Stimulated activated CD8-positive, alpha-beta memory T cell treated with anti-CD3 and anti-CD28 coated beads, Interleukin-7, amount 100 ng/mL, for 1 hour (primary cell): ENCODE results near the gene SEZ6.

Source experiments
- DNase-seq, 2 donors: peaks; one replicate each; pipeline ENCODE4 v3.0.0-alpha.2; 2020; ENCODE audit warnings: low read depth in 2 of 2

The SEZ6 gene

DNA sequence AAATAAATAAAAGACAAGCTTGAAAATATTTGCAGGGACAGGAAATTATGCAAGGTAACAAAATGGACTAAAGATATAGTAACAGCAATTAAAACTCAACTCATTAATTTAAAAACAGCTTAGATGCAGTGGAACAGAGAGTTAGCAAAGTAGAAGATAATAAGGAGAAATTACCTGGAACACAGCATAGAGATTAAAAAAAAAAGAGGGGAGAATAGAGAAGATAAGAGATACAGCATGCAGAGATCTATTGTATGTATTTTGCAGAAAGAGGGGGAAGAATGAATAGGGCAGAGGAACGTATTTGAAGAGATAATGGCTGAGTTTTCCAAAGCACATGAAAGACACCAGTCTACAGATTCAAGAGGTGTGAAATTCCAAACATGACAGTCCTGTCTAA is 28.7 kb upstream of the SEZ6 start:
- no peak for DNase-seq

DNA sequence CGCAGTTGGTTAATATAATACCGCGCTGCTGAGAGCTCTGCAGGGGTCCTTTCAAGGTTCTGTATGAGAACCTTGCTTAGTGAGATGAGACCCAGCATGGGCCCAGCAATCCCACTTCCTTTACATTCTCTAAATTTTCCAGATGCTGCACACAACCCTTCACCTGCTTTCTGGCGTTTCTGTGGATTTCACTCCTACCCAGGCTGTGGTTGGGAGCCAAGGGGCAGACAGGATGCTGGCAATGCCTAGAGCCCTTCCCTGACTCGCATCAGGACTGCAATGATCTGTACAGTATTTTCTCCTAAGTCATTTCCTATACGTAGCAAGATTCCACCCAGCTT is 27.0 kb upstream of the SEZ6 start:
- DNase-seq = no peak

DNA sequence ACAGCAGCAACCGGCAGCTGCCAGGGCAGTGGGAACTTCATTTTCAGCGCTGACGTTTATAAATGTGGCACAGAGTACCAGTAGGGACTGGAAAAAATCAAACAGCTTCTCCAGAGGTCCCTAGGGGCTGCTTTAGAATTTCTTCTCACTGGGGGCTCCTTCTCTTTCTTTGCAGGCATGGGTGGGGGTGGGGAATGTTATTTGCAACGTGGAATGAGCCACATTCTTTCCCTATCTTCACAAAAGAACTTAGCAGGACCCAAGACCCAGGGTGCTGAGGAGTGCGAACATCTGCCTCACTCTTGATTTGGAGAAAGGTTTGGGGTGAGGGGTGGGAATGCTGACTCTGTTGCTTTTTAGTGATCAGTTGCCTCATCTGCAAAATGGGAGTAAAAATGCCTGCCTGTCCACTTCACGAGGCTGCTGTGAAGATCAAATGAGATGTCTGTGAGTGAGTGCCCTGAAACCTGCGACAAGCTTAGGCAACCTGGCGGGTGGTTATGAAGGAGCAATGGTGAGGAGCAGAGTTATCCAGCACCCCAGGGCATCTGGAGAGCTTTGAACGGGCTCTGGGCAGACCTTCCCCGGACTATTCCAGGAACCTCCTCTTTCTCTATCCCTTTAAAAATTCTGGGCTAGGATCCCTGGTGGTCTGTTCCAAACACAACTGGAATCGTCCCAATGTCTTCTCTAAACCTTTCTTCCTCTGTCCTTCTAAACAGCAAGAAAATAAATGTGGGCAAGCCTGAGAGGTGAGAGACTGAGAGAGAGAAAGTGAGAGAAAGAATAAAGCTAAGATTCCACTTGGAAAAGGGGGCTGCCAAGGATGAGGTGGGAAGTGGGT is 26.4 kb upstream of the SEZ6 start:
- no peak for DNase-seq

DNA sequence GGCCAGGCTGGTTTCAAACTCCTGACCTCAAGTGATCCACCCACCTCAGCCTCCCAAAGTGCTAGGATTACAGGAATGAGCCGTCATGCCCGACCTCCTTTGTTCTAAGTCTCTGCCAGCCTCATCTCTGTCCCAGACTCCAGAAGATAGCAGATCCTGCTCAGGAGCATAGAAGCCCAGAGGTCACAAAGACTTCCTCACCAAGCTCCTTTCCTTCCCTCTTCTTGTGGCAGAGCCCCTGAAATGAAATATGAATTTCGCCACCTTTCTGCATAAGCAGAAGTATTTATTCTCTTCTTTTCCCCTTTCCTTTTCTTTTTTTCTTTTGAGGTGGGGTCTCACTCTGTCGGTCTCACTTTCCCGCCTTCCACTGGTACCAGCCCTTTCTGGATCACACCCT is 25.7 kb upstream of the SEZ6 start:
- no peak for DNase-seq

DNA sequence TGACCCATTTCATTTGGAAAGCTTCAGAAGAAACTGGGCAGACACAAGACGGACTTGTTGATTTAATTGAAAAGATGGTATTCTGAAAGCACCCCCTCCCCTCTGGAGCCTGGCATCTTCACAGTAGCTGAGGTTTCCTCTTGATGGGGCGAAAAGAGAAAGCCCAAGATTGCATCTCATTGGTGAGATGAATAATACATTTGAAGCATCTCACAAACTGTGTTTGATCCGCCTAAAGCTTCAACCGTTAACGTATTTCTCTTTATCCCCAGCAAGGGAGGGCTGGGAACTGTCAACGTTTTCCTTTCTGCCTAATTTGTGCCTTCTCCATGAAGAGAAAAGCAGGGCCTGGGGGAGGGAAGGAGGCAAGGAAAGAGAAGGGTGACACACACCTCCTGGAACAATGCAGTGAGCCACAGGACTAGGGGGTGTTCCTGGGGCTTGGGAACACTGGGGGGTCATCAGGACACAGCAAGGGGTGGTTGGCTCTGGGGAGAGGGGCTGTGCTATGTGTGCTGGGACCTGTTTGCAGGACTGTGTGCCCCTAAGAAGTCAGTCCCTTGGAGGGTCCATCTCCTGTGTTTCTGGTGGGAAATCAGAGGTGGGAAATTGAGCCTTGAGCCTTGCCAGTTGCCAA is 18.6 kb upstream of the SEZ6 start:
- DNase-seq = no peak

DNA sequence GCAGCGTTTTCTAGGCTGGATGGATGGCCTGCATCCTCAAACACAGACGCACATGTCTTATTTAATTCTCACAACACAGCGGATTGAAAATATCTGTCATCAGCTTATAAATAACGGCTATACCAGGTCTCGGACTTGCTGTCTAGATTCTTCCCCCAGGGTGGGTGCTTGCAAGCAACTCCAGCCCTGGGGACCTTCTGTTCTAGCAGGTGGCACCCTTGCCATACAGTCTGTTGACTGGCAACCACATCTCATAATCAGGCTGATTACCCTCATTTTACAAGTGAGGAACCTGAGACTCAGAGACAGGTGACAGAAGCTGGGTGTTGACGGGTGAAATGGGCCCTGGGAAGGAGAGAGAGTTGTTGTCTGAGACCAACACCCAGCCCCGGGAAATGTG is 16.2 kb upstream of the SEZ6 start:
- DNase-seq = no peak

DNA sequence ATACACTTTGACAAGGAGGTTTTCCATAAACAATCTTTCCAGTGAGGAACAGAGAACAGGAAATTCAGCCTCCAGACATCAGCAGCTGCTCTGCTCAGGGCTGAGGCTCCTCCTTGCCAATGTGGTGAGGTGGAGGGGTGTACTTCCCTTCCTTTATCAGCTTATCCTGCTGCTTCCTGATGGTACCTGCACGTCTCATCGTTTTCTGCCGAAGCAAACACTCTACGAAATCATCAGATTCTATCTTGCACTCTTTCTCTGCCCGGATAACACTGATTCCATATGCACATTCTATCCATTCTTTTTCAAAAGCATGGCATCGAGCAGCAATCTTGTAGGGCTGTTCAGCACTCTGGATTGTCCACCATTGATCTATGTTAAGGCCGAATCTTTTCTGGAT is 15.4 kb upstream of the SEZ6 start:
- no peak for DNase-seq

DNA sequence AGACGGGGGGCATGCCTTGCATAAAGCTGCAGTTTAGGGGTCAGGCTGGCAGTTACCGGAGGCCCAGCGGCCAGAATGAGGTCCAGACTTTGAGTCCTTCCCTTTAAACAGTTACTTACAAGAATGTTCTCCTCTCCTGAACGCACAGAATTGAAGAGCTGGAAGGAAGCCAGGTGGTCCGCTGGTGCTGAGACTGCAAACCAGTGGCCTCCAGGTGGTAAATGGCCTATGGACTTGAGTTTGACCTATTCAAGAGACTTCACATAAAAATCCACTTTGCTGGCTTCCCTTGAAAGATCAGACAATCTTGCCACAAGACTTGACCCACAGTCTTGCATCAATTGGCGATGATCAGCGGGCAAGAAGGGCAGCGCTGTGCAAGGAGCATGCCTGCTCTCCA is 14.7 kb upstream of the SEZ6 start:
- DNase-seq = no peak

DNA sequence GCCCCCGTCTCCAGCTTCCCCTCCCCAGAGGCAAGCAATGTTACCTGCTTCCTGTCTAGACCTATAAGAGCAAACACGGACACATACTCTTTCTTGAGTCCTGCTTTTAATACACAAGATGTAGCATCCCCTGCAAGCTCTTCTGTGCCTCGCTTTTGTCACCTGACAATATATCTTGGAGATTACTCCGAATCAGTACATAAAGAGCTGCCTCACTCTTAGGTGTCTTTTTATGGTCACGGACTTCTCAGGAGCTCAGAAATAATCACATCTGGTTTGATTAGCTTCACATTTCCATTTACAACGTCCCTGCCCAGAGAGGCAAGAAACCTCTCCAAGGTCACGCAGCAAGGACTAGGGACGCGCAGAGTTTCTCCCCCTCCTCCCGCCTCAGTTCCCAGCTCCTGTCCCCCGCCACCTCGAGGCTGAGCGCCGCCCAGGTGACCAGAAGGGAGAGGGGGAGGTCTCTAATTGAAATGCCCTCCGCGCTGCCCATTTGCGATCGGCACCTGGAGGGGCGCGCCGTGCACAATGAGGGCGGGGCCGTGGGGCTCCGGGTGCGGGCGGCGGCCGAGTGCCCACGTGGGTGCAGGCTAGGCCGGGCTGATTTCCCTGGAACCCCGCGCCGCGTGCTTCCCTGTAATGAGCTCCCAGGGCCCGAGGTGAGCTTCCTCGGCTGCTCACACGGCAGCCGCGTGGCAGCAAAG is 13.8 kb upstream of the SEZ6 start:
- no peak for DNase-seq

DNA sequence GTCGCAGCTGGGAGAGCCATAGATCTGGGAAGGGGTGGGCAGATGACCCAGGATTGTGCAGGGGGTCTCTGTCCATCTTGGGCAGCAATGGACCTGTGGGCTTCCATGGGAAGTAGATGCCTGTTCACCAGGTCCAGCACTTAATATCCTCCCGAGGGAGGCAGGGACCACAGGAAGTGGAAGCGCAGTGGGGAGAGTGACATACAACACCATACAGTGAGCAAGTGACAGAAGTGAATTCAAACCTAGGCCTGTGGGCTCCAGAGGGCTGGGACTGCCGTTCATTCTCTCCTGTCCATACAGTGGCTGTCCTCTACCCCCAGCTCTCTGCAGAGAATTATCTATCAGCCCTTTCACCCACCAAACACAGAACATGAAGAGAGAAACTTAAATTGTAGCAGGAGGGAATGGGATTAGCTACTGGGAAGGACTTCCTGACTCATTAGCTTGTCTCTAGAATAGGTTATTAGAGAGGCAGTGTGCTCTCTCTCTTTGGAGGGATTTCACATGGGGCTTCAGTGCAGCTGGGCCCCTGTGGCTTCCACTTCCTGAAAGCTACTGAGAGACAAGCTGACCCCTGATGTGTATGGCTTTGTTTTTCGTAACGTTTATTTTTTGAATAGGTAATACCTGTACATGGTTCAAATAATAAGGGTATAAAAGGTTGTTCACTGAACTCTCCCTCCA is 13.1 kb upstream of the SEZ6 start:
- DNase-seq = no peak

DNA sequence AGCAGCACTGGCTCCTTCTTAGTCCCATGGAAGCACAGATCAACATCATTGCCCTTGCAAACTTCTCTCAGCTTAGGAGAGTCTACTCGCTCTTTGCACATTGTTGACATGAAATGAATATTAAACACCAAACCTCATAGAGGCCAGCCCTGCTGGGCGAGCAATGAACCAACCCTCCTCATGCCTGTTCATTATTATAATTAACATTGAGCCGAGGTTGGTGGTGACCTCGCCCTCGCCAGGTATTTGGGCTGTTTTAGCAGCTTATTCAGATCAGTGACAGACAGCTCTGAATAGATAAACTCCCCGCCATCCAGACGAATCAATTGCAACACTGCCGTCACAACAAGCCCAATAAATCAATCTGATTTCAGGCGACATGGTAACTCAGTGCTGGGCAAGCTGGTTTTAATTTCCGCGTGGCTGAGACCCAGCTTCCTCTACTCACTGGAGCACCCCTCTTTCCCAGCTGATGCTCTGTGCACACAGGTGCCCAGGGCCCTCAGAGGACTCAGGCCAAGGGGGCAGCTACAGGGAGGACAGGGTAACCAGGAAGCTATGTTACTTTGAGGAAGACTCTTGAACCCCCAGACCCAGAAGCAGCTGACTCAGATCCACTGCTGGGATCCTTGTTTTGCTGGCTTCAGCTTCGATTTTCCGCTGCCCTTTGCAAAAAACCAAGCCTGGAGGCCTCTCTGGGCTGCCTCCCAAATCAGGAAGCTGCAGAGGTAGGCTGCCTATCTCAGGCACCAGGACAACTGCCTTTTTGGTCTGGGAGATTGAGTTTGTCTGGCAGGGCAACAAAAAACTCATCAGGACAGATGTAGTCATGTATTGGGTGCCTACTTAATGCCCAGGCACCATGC is 10.7 kb upstream of the SEZ6 start:
- DNase-seq = no peak

DNA sequence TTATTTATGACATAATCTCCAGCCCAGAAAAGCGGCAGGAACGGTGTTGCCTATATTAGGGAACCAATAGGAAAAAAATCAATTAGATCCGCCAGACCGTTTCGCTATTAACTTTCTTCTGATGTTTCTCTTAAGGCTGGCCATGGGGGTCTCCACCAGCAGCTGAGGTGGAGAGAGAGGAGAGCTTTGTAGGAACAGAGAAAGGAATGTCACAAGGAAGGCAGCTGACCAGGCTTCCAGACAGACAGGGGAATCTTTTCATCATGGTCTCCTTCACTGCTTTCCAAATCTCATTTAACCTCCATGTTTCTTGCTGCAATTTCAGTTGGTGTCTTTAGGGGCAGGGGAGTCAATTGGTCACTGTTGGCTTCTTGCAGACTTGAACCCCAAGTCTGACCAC is 8.9 kb upstream of the SEZ6 start:
- DNase-seq = no peak

DNA sequence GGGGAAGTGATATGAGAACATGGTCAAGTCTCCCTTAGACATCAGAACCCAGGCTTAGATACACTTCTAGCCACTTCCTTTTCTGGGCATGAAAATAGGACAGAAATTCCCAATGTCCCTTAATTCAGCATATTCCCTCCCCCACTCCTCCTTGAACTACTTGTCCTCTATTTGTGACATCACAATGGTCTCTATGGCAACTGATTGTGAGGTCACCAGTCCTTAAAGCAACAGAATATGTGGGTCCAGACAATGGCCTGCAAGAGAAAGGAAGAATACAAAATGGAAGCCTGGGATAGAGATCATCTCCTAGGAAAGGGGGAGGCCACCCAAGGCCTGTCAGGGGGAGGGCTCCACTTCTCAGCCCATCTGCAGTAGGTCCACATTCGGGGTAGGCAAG is 6.7 kb upstream of the SEZ6 start:
- DNase-seq = no peak

DNA sequence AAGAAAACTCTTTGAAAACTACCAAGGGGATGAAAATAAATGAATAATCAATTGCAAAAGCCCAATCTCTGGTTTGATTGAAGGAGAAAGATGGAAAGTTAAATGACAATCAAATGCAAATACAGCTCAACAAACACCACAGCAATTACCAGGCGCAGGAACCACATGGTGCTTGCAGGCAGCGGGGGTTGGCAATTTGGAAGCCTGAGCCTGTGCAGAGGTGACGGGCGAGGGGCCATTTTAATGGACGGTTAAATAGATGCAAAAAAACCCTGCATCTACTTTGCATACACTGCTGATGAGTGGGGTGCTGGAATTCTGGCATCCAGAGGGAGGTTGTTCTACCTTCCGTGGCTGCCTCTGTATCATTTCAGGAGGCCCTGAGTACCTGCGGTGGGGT is 4.8 kb upstream of the SEZ6 start:
- DNase-seq = no peak

DNA sequence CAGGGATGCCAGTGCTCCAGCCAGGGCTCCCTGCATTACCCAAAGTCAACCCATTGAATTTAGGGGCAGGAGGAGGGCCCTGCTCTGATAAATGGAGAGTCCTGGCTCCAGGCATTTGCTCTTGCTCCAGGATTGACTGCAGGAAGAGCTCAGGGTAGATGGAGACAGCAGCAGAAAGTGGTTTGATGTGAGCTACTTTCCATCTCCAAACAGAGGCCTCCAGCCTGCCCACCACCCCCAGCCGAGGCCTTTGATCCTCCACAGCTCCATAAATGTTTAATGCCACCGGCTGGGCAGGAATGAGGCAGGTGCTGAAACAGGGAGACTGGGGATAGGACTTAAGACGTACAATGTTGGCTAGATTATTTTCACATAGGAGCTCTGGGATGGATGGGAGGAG is 4.3 kb upstream of the SEZ6 start:
- no peak for DNase-seq

DNA sequence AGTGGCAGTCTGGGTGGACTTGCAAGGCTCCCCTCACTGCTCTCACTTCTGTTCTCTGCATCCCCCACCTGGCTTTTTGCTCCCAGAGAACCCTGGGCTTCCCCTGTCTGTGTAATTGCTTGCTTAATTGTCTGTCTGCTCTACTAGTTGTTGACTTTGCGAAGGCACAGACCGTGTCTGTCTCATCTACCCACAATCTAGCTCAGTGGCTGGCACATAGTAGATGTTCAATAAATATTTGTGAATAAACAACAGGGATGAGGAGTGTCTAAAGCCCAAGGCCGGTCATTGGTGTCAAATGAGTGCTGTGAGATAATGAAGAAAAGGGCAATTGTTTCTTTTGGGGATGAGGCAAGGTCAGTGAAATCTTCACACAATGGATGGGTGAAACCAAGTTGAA is 2.8 kb upstream of the SEZ6 start:
- no peak for DNase-seq

DNA sequence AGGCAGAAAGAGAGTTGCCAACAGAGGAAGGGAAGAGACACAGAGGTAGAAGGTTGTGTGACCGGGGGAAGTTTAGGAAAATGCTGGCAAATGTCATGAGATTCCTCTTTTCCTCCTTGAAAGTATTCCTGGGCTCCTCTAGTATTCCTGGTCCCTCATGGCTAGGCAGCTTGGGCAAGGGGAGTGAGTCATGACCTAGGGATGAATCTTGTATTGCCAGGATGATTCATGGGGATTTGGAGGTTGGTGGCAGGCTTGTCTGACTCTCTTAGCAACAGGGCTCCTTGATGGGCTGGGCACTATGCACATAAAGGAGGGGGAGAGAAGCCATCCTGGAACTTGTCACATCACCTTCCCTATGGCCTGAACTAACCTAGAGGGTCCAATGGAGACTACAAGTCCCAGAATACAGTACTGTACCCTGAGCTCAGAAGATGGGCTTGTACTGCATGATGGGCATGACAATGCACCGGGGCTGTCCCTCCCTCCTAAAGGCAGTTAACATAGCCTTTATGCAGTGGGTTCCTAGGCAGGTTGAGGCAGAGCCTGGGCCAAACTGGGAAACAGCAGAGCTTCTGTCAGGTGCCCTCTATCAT is 2.1 kb upstream of the SEZ6 start:
- no peak for DNase-seq

DNA sequence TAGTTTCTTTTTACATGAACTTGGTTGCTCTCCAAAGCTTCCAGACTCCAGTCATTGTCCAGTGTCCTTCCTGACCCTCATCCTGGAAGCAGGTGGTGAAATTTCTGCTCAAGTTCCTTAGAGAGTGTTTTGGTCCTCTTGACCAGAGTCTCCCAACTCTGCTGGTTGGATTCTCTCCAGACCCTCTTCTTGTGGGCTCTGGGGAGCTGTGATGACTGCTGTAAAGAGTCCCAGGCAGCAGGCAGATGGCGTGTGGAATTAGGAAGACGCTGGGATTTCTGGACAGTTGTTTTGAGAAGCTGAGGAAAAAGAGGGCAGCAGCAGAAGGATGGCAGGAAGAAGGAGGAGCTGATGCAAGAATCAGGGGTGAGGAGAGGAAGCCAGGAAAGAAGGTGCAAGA is 1.6 kb upstream of the SEZ6 start:
- no peak for DNase-seq

DNA sequence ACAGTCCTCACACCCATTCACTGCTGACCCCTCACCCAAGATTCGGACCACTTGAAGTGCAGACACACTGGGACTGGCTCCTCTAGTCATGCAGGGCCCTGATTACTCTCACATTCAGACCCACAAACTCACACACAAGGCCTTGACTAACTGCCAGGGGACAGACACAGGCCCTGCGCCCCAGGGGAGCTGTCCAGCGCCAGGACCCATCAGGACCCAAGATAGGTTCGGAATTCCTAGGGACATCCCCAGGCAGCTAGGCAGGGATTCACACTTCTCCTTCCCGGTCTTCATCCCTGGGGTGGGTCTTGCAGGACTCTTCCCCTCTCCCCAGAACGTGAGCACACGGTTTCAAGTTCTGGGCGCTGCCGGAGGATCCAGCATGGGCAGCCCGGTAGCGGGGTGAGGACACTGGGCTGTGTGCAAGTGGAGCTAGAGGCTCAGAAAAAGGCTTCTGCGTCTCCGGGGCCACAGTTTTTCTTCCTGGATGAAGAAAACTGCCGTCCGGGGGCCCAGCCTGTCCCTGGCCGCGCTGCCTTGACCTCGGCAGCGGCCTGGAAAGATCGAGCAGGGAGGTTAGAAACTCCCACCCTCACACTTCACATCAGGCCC is 1.6 kb downstream of the SEZ6 start:
- DNase-seq = no peak

DNA sequence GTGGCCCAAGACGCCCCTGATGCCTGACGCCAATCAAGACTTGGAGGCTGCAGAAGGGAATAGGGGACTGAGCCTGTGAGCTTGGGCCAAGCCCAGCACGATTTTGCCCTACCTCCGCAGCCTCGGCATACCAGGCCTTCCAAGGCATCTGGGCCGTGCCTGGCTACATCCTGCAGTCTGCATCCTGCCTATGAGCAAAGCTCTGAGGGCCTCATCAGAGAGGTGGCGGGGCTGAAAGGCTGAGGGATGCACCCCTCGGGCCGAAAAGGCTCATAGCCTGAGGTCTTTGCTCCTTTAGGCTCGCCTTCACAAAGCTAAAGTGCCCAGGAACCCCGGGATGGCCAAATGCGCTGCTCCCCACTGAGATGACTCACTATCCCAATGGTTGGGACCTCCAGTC is 2.5 kb downstream of the SEZ6 start:
- no peak for DNase-seq

DNA sequence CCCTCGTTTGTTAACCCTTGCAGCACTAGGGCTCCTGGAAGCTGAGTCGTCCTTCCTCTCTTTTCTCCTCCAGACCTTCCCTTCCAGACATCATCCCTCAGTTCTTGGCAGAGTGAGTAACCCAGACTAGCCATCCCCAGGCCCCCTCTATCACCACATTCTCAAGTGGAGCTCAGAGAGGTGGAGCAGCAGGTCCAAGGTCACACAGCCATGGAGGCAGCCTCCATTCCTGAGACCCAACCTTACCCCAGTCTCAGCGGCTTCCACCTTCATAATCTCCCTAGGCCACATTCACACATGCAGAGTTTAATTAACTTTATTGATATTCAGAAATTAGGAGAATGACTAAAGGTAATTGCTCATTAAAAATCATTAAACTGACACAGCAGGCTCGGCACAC is 3.0 kb downstream of the SEZ6 start:
- no peak for DNase-seq
